ENCODE results near the gene PHF10. TPM values are rescaled to one million over a fixed set of nuclear protein-coding genes. Genes with fewer than 3 reads are reported as not detected.

PHF10 gene
- polyA plus RNA-seq, 1 of the 3 experiments (the other 2 are of a cell fraction), result 23.5 TPM

GRCh38 chr6:169689287-169689686, 35.0 kb downstream of the PHF10 start:
- CTCF ChIA-PET, result no interaction called here
- 95% methylated on average over 6 of the region's 6 CpGs for WGBS (ENCODE audit: low lambda C conversion rate)

More at GRCh38 chr6:169689287-169689686, 35.0 kb downstream of the PHF10 start:
- Histone ChIP-seq H3K79me2 (ENCODE audit: insufficient read depth) (peaks cover 6% of the 10 kb centered on the region; the same call in 1 of the 2 replicates), H3K27me3 (ENCODE audit: insufficient read depth) (no peaks in the 10 kb centered on the region), H3F3A (replicated peaks; ENCODE audit: insufficient read depth) (no peaks in the 10 kb centered on the region), H3K27ac (ENCODE audit: low read depth in 2 of 2, low read length in 1 of 2) (no peak overlapping the region), H2AFZ (ENCODE audit: low read depth) (no peak overlapping the region), H3K9me2 (no peaks in the 10 kb centered on the region), H3K9ac (no peak overlapping the region), H3K4me3 (ENCODE audit: low read depth in 2 of 2, low read length in 1 of 2) (no peak overlapping the region), H3K4me1 (ENCODE audit: control insufficient read depth in 1 of 2, insufficient read depth in 2 of 2, low read depth in 1 of 2, low read length in 1 of 2) (no peaks in the 10 kb centered on the region), H3K36me3 (replicated peaks in 1 of 2; ENCODE audit: control insufficient read depth in 1 of 2, insufficient read depth in 2 of 2, low read length in 1 of 2) (peaks cover 30 to 51% of the 10 kb centered on the region in 2 experiments), H3K9me3 (peaks cover 12% of the 10 kb centered on the region), H4K20me1 (ENCODE audit: insufficient read depth) (no peaks in the 10 kb centered on the region), H3K4me2 (no peak overlapping the region)
- DNase-seq, result no peak
- POLR2A ChIA-PET, result no interaction called here
- TF ChIP-seq RFX5 (IDR thresholded peaks at IDR 0.05; ENCODE audit: low read length), result no peak
- TF ChIP-seq FOXM1 (IDR thresholded peaks at IDR 0.05; ENCODE audit: low read depth), result no peak
- no peak for TF ChIP-seq USF2 (IDR thresholded peaks at IDR 0.05; ENCODE audit: borderline replicate concordance, low read depth, low read length)
- no peak for TF ChIP-seq RXRA (IDR thresholded peaks at IDR 0.05; ENCODE audit: borderline replicate concordance, low read depth)
- no peak for TF ChIP-seq REST (IDR thresholded peaks at IDR 0.05; ENCODE audit: low read depth, low read length)
- no peak for TF ChIP-seq POLR2AphosphoS5 (IDR thresholded peaks at IDR 0.05; ENCODE audit: low read depth, low read length)
- no peak for TF ChIP-seq TAF1 (IDR thresholded peaks at IDR 0.05; ENCODE audit: borderline replicate concordance, low read depth, low read length)
- TF ChIP-seq FOSL2 (IDR thresholded peaks at IDR 0.05; ENCODE audit: borderline replicate concordance, low read depth), result no peak
- no peak for TF ChIP-seq USF1 (IDR thresholded peaks at IDR 0.05; ENCODE audit: borderline replicate concordance, low read depth)
- no peak for TF ChIP-seq NFIC (IDR thresholded peaks at IDR 0.05; ENCODE audit: borderline replicate concordance)
- TF ChIP-seq EZH2phosphoT487 (IDR thresholded peaks at IDR 0.05; ENCODE audit: borderline replicate concordance, low read depth), result no peak
- TF ChIP-seq PBX3 (IDR thresholded peaks at IDR 0.05), result no peak
- no peak for TF ChIP-seq YY1 (IDR thresholded peaks at IDR 0.05; ENCODE audit: low read depth)
- TF ChIP-seq SMC3 (IDR thresholded peaks at IDR 0.05; ENCODE audit: low read depth, low read length), result no peak
- no peak for TF ChIP-seq TCF12 (IDR thresholded peaks at IDR 0.05)
- TF ChIP-seq GABPA (IDR thresholded peaks at IDR 0.05; ENCODE audit: low read depth), result no peak
- no peak for TF ChIP-seq MEF2A (IDR thresholded peaks at IDR 0.05; ENCODE audit: borderline replicate concordance, low read depth)

All from SK-N-SH (cell line).